Thymus (tissue), 11 donors: Measurements from ENCODE around the gene ELAVL3. TPM values are rescaled to one million over a fixed set of nuclear protein-coding genes. Genes with fewer than 3 reads are reported as not detected.

Experiments used
- DNase-seq, 9 donors: peaks; one replicate each; pipeline ENCODE4 v3.0.0-alpha.2; 2013; ENCODE audit warnings: low spot score in 9 of 9, low read depth in 6 of 9, missing footprints in 1 of 9
- H3K27ac ChIP-seq, 2 donors: one replicate each; pipeline ENCODE4 v1.5.1; 2013; ENCODE audit warnings: control low read depth in 1 of 2, low read depth in 1 of 2, low read length in 1 of 2, mild to moderate bottlenecking in 1 of 2, moderate library complexity in 1 of 2
- H3K27me3 ChIP-seq, 2 donors: one replicate each; pipeline ENCODE4 v1.5.1; 2013; ENCODE audit warnings: low read length in 1 of 2; ENCODE audit not compliant: control insufficient read depth in 2 of 2, insufficient read depth in 1 of 2
- H3K36me3 ChIP-seq, 2 donors: one replicate each; pipeline ENCODE4 v1.5.1; 2013; ENCODE audit warnings: low read length in 1 of 2, mild to moderate bottlenecking in 1 of 2, moderate library complexity in 1 of 2; ENCODE audit not compliant: control insufficient read depth in 2 of 2, insufficient read depth in 2 of 2
- H3K4me1 ChIP-seq, 2 donors: one replicate each; pipeline ENCODE4 v1.5.1; 2013; ENCODE audit warnings: low read length in 2 of 2; ENCODE audit not compliant: control insufficient read depth in 2 of 2, insufficient read depth in 2 of 2
- H3K4me3 ChIP-seq, 2 donors: one replicate each; pipeline ENCODE4 v1.5.1; 2013; ENCODE audit warnings: low read length in 2 of 2, control low read depth in 1 of 2, mild to moderate bottlenecking in 1 of 2
- H3K9me3 ChIP-seq, 2 donors: one replicate each; pipeline ENCODE4 v1.5.1; 2013; ENCODE audit warnings: low read length in 1 of 2, mild to moderate bottlenecking in 1 of 2; ENCODE audit not compliant: control insufficient read depth in 2 of 2, insufficient read depth in 1 of 2
- WGBS: extraction: QIAGEN DNeasy Blood & Tissue Kit; methylation state at CpG from one replicate; pipeline ENCODE4 v1.1.7; 2013; 5-methylcytosine and 5-hydroxymethylcytosine counted together
- polyA plus RNA-seq: library from polyadenylated mRNA; stranded (reverse); fragments of 200-250 nt; gene quantifications from one replicate; pipeline ENCODE4 v1.2.3, GENCODE V29; 2013
- total RNA-seq: library from RNA; stranded (reverse); fragments of 120-200 nt; gene quantifications from one replicate; pipeline ENCODE4 v1.2.4, GENCODE V29; 2013
- donor health status: healthy.

The ELAVL3 gene
- total and polyA plus RNA-seq, 2 donors: 0.05 to 0.09 TPM

DNA sequence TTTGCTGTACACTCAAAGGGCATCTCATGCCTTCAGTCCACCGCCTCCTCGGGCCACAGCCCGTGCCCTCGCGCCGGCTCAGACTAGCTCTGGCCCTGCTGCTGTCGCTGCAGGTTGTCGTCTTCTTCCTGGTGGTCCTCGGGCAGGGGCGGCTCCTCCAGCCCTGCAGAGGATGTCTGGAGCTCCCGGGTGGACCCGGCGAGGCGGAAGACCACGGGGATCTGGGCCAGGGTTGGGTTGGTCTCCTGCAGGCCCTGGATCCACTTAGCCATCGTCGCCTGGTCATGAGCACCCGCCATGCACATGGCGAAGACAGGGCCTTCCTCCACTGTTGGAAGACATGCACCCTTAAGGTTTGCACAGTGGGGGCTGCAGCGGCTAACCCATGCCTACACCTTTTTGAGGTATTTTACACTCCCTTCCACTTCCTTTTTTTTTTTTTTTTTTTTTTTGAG, 25.3 kb upstream of the ELAVL3 start:
- 39% methylated on average over 20 of the region's 20 CpGs for WGBS
- Histone ChIP-seq H3K27me3 (no peaks in the 10 kb centered on the region), H3K9me3 (peaks cover 0 to 5% of the 10 kb centered on the region in 2 donors), H3K27ac (peak overlapping the region; percentile 19 to 86), H3K36me3 (peaks cover 3% of the 10 kb centered on the region in 2 donors), H3K4me3 (peak overlapping the region; percentile 58 to 95), H3K4me1 (peaks cover 5 to 20% of the 10 kb centered on the region in 2 donors)
- no peak for DNase-seq

DNA sequence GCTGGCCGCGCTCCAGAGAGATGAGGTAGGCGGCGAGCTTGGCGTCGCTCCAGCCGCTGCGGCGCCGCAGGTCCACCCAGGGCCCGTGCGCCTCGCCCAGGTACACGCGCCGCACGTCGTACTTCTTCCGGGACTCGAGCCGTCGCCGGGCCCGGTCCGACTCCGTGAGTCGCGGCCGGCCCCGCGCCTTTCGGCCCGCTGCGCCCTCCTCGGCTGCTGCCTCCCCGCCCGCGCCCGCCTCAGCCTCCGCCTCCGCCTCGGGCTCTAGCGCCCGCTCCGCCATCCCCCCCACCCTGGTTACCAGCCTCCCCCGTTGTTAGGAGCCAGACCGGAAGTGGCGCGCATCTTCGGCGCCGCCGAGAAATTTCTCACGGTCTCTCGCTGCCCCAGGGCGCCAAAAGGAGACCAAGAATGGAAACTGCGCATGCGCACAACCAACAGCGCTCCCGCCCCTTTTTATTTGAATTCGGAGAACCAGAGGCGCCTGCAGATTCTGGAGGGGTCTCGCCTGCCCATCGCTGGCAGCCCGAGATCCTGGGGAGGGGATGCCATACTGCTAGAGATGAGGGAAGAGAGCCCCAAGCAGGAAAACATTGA, 24.8 kb upstream of the ELAVL3 start, which contains the start of gene ZNF653:
TSS of gene ZNF653 (minus strand) at position 336 of the 597 bp plus-strand sequence. CDS start at position 283, 53 bp downstream.
- peak; percentile 93 to 98 (median 95) for DNase-seq
- peaks cover 0 to 5% of the 10 kb centered on the region in 2 donors for H3K9me3 ChIP-seq
- peak within 1 kb of the TSS; percentile 58 to 95 for H3K4me3 ChIP-seq
- peak within 1 kb of the TSS; percentile 86 to 97 for H3K27ac ChIP-seq
- peaks cover 0 to 3% of the 10 kb centered on the region in 2 donors for H3K36me3 ChIP-seq
- H3K27me3 ChIP-seq: no peaks in the 10 kb centered on the region
- WGBS: under 1% methylated on average over 65 of the region's 65 CpGs
- H3K4me1 ChIP-seq: peaks cover 5 to 20% of the 10 kb centered on the region in 2 donors

DNA sequence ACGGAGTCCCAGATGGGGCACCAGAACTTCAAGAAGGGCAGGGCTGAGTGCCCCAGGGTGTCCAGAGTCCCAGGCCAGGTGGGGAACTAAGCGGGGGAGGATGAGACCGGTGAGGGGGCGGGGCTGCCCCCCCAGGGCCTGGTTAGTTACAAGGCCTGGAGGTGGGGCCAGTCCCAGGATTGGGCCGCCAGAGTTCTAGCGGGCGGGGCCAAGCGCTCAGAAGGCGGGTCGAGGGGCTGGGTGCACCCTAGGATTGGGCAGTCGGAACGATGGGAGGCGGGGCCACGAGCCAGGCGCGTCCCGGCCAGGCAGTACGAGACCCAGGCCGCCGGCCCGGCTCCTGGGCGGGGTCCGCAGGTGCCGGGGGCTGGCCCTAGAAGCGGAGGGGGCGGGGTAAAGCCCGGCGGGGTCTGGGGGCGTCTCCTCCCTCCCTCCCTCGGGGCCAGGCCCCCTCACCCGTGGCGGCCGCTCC, 24.2 kb upstream of the ELAVL3 start:
- Histone ChIP-seq H3K9me3 (peaks cover 0 to 5% of the 10 kb centered on the region in 2 donors), H3K27ac (peak overlapping the region; percentile 86 to 97), H3K4me3 (peak overlapping the region; percentile 58 to 95), H3K36me3 (peaks cover 0 to 3% of the 10 kb centered on the region in 2 donors), H3K4me1 (peaks cover 5 to 20% of the 10 kb centered on the region in 2 donors), H3K27me3 (no peaks in the 10 kb centered on the region)
- peak; percentile 77 to 95 (median 89) for DNase-seq
- WGBS: 1% methylated on average over 33 of the region's 33 CpGs

DNA sequence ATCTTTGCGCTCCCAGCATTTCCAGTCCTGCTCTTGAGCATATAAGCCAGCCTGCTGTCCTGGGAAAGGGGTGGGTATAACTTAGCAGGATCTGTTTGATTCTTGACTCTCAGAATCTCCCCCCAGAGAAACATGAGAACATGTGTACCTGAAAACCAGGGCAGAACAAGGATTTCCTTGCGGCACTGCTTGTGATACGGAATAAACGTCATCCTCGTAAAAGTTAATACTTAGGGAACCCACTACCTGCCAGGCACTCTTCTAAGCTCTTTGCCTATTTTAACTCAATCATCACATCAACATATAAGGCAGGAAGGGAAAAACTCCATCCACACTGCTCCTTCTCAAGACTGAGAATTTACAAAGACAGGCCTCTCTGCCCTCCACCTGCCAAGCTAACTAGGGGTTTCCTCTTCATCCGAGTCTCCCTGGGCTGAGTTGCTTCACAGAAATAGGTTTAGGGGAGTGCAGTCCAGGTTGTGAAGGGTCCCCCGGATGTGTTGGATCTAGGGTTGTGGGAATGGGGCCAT, 23.7 kb upstream of the ELAVL3 start:
- Histone ChIP-seq H3K27me3 (no peaks in the 10 kb centered on the region), H3K36me3 (peaks cover 0 to 3% of the 10 kb centered on the region in 2 donors), H3K27ac (peak overlapping the region; percentile 86 to 97), H3K4me1 (peaks cover 5 to 20% of the 10 kb centered on the region in 2 donors), H3K4me3 (peak overlapping the region; percentile 58 to 95), H3K9me3 (peaks cover 0 to 5% of the 10 kb centered on the region in 2 donors)
- WGBS: 57% methylated on average over 7 of the region's 7 CpGs
- DNase-seq: no peak

DNA sequence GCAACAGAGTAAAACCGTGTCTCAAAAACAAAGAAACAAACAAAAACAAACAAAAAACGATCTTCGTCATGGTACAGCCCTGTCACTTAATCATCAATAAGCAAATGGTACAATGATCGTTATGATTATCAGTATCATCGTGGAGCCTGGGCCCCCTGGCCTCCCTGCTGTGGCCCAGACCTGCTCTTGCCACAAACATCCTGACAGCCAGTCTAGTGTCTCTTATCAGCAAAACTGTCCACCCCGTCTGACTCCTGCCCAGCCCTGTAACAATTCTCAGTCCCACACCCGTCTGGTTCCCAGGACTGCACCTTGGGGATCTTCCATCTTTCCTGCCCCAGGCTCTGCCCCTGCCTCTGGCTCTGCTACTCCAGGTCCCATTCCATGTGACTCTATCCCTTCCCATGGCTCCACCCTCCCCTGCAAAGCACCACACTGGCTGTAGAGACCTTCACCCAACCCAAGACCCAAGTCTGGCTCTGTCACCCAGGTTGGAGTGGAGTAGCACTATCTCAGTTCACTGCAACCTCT, 19.1 kb upstream of the ELAVL3 start:
- H3K4me1 ChIP-seq: peaks cover 0 to 7% of the 10 kb centered on the region in 2 donors
- WGBS: 97% methylated on average over 7 of the region's 7 CpGs
- H3K27ac ChIP-seq: no peak overlapping the region
- no peak overlapping the region for H3K4me3 ChIP-seq
- H3K27me3 ChIP-seq: no peaks in the 10 kb centered on the region
- peaks cover 14 to 28% of the 10 kb centered on the region in 2 donors for H3K36me3 ChIP-seq
- no peak for DNase-seq
- H3K9me3 ChIP-seq: no peaks in the 10 kb centered on the region

DNA sequence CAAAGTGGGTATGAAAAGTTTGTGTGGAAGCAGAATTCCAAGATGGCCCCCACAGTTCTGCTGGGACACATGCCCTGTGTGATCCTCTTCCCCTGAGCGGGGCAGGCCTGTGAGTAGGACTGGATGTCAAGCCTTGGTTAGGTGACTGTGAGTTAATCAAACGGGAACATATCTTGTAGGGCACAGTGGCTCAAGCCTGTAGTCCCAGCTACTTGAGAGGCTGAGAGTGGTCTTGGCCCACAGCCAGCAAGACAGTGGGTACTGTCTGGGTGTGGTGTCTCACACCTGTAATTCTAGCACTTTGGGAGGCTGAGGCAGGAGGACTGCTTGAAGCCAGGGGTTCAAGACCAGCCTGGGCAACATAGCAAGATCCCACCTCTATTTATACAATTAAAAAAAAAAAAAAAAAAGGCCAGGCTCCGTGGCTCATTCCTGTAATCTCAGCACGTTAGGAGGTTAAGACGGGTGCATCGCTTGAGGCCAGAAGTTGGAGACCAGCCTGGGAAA, 18.4 kb upstream of the ELAVL3 start:
- WGBS: 91% methylated on average over 6 of the region's 6 CpGs
- H3K27ac ChIP-seq: no peak overlapping the region
- no peak for DNase-seq
- peaks cover 15 to 35% of the 10 kb centered on the region in 2 donors for H3K36me3 ChIP-seq
- peaks cover 0 to under 1% of the 10 kb centered on the region in 2 donors for H3K4me1 ChIP-seq
- no peaks in the 10 kb centered on the region for H3K9me3 ChIP-seq
- H3K27me3 ChIP-seq: no peaks in the 10 kb centered on the region
- H3K4me3 ChIP-seq: no peak overlapping the region

DNA sequence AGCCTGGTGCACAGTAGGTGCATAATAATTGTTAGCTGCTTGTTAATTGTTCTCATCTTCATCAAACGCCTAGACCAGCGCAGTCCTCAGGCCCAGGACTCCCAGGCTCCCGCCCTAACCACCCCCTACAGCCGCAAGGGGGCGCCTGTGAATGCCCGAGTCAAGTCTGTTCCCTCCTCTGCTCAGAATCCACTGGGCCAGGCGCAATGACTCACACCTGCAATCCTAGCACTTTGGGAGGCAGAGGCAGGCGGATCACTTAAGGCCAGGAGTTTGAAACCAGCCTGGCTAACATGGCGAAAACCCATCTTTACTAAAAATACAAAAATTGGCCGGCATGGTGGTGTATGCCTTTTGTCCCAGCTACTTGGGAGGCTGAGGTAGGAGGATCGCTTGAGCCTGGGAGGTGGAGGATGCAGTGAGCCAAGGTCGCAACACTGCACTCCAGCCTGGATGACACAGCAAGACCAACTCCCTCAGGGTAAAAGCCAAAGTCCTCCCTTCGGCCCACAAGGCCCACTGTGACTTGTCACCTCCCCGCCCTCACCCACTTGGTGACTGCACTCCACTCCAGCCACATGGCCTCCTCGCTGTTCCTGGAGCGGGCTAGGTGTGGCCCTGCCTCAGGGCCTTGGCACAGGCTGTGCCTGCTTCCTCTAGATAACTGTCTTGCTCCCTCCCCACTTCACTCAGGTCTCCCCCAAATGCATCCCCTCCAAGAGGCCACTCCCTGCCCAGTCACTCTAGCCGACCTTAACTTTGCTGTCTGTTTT, 15.7 kb upstream of the ELAVL3 start:
- WGBS: 85% methylated on average over 17 of the region's 17 CpGs
- DNase-seq: peak in 4 of 9 donors; percentile 32 to 58 (median 46)
- H3K4me1 ChIP-seq: no peaks in the 10 kb centered on the region
- no peaks in the 10 kb centered on the region for H3K27me3 ChIP-seq
- no peaks in the 10 kb centered on the region for H3K9me3 ChIP-seq
- H3K36me3 ChIP-seq: peaks cover 20 to 42% of the 10 kb centered on the region in 2 donors
- H3K4me3 ChIP-seq: no peak overlapping the region
- peak overlapping the region in 1 of 2 donors; percentile 47 for H3K27ac ChIP-seq

DNA sequence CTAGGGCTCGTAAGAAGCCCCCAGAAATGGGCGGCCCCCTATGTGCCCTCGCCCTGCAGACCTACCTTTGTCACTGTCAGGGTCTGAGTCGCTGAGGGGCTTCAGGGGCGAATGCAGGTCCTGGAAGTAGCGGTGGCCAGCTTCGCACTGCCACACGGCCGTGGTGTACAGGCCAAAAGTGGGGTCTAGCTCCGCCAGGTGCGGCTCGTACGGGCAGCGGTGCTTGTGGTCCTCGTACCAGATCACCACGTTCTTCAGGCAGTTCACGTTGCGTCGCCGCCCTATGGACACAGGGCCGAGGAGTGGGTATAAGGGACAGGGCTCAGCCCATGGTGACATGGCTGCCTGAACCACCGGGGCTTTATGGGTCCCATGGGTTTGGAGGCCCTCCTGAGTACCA, 15.0 kb upstream of the ELAVL3 start:
- H3K27me3 ChIP-seq: no peaks in the 10 kb centered on the region
- no peak overlapping the region for H3K4me3 ChIP-seq
- WGBS: 98% methylated on average over 22 of the region's 22 CpGs
- H3K36me3 ChIP-seq: peaks cover 20 to 47% of the 10 kb centered on the region in 2 donors
- no peaks in the 10 kb centered on the region for H3K4me1 ChIP-seq
- H3K9me3 ChIP-seq: no peaks in the 10 kb centered on the region
- H3K27ac ChIP-seq: no peak overlapping the region
- no peak for DNase-seq
